Measurements from ENCODE around the gene LINC01488. TPM values are rescaled to one million over a fixed set of nuclear protein-coding genes. Genes with fewer than 3 reads are reported as not detected.

Gene LINC01488
- total and polyA plus RNA-seq, 2 of the 13 experiments (the other 11 are each of a cell fraction or from before 2014, with no cell fraction given): 0.26 to 0.58 TPM

DNA sequence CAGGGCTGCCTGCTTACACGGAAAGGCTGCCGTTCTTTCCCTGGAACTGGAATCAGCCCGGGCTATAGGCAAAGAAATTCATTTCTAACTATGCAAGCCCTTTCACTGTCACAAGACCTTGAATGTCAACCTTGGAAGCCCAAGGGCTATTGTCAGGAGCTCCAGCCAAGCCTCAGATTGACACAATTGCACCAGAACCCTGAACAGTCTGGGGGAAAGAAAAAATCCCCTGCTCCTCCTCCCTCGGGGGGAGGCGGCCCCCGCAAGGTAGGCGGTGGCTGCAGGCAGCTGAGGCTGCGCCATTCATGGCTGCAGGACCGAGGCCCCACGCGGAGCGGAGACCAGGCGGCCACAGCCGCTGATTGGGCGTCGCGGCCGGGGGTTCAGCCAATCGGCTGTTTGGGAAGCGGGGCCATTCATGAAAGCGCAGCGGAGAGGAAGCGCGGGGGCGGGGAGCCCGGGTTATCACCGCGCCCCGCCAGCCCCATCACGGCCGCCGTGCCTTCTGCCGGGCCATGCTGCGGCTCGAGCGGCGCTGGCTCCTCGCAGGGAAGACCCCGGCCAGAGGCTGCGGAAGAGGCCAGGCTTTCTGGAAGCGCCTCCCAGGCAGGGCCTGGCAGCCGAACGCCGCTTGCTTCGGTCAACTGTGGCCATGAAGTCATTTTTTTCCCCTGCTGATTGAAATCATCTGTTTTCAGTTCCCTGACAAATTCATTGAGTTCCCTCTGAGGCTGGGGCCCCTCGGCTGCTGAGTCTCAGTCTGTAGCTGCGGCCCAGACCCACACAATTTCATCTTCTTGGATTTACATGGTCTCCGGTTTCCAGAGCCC is 38.1 kb upstream of the LINC01488 start (continued):
- TF ChIP-seq FOXA3 (CRISPR knock-in tag; IDR thresholded peaks at IDR 0.05) (no peak), PHB2 (IDR thresholded peaks at IDR 0.05; ENCODE audit: partially characterized antibody) (no peak), PRMT3 (CRISPR knock-in tag; IDR thresholded peaks at IDR 0.05; ENCODE audit: borderline replicate concordance, low read depth) (no peak), DR1 (CRISPR knock-in tag; IDR thresholded peaks at IDR 0.05) (no peak), KLF13 (CRISPR knock-in tag; IDR thresholded peaks at IDR 0.05) (no peak), ARHGAP35 (CRISPR knock-in tag; IDR thresholded peaks at IDR 0.05; ENCODE audit: borderline replicate concordance) (no peak), KLF11 (CRISPR knock-in tag; IDR thresholded peaks at IDR 0.05) (no peak), CHD2 (IDR thresholded peaks at IDR 0.05; ENCODE audit: low read depth, low read length) (no peak), RFXAP (CRISPR knock-in tag; IDR thresholded peaks at IDR 0.05; ENCODE audit: borderline replicate concordance) (no peak), YEATS4 (CRISPR knock-in tag; IDR thresholded peaks at IDR 0.05; ENCODE audit: borderline replicate concordance) (0 out of 2 replicates have a peak, but pooled peaks have one; percentile 1), ZNF292 (CRISPR knock-in tag; IDR thresholded peaks at IDR 0.05; ENCODE audit: borderline replicate concordance, low read depth) (no peak), CREM (IDR thresholded peaks at IDR 0.05) (no peak), CREM (CRISPR knock-in tag; IDR thresholded peaks at IDR 0.05) (no peak), ZNF263 (CRISPR knock-in tag; IDR thresholded peaks at IDR 0.05) (no peak), ZNF589 (CRISPR knock-in tag; conservative IDR thresholded peaks at IDR 0.05) (no peak), ZNF354B (CRISPR knock-in tag; IDR thresholded peaks at IDR 0.05) (no peak), ISX (CRISPR knock-in tag; conservative IDR thresholded peaks at IDR 0.05) (no peak), MIXL1 (CRISPR knock-in tag; IDR thresholded peaks at IDR 0.05) (no peak), KAT8 (CRISPR knock-in tag; IDR thresholded peaks at IDR 0.05) (peak; percentile 16; the same call in 1 of the 2 replicates), NFE2 (CRISPR knock-in tag; IDR thresholded peaks at IDR 0.05) (no peak), SP2 (CRISPR knock-in tag; IDR thresholded peaks at IDR 0.05) (no peak; the same call in 1 of the 2 replicates), ZNF282 (IDR thresholded peaks at IDR 0.05; ENCODE audit: partially characterized antibody) (no peak), ZNF343 (CRISPR knock-in tag; IDR thresholded peaks at IDR 0.05) (no peak), ZNF619 (CRISPR knock-in tag; IDR thresholded peaks at IDR 0.05) (no peak)
- TF ChIP-seq, protein P1, sequence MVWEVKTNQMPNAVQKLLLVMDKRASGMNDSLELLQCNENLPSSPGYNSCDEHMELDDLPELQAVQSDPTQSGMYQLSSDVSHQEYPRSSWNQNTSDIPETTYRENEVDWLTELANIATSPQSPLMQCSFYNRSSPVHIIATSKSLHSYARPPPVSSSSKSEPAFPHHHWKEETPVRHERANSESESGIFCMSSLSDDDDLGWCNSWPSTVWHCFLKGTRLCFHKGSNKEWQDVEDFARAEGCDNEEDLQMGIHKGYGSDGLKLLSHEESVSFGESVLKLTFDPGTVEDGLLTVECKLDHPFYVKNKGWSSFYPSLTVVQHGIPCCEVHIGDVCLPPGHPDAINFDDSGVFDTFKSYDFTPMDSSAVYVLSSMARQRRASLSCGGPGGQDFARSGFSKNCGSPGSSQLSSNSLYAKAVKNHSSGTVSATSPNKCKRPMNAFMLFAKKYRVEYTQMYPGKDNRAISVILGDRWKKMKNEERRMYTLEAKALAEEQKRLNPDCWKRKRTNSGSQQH (CRISPR knock-in tag; IDR thresholded peaks at IDR 0.05; ENCODE audit: low read depth): no peak
- TF ChIP-seq, protein P2, sequence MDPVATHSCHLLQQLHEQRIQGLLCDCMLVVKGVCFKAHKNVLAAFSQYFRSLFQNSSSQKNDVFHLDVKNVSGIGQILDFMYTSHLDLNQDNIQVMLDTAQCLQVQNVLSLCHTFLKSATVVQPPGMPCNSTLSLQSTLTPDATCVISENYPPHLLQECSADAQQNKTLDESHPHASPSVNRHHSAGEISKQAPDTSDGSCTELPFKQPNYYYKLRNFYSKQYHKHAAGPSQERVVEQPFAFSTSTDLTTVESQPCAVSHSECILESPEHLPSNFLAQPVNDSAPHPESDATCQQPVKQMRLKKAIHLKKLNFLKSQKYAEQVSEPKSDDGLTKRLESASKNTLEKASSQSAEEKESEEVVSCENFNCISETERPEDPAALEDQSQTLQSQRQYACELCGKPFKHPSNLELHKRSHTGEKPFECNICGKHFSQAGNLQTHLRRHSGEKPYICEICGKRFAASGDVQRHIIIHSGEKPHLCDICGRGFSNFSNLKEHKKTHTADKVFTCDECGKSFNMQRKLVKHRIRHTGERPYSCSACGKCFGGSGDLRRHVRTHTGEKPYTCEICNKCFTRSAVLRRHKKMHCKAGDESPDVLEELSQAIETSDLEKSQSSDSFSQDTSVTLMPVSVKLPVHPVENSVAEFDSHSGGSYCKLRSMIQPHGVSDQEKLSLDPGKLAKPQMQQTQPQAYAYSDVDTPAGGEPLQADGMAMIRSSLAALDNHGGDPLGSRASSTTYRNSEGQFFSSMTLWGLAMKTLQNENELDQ (CRISPR knock-in tag; IDR thresholded peaks at IDR 0.05; ENCODE audit: borderline replicate concordance): no peak
- TF ChIP-seq, protein P3, sequence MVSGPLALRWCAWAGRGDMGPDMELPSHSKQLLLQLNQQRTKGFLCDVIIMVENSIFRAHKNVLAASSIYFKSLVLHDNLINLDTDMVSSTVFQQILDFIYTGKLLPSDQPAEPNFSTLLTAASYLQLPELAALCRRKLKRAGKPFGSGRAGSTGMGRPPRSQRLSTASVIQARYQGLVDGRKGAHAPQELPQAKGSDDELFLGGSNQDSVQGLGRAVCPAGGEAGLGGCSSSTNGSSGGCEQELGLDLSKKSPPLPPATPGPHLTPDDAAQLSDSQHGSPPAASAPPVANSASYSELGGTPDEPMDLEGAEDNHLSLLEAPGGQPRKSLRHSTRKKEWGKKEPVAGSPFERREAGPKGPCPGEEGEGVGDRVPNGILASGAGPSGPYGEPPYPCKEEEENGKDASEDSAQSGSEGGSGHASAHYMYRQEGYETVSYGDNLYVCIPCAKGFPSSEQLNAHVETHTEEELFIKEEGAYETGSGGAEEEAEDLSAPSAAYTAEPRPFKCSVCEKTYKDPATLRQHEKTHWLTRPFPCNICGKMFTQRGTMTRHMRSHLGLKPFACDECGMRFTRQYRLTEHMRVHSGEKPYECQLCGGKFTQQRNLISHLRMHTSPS (CRISPR knock-in tag; IDR thresholded peaks at IDR 0.05; ENCODE audit: low read depth): no peak
